ENCODE data around the gene ADAM20. TPM values are rescaled to one million over a fixed set of nuclear protein-coding genes. Genes with fewer than 3 reads are reported as not detected.

Gene ADAM20
- total RNA-seq, 1 donor from 2014 or later, result 1.4 TPM

Other genes starting within 250 kb of the ADAM20 start
- gene COX16, start 175.3 kb downstream of the ADAM20 start, total RNA-seq (ENCODE audit: insufficient read depth, low replicate concordance), result 27.0 TPM
- 34.4 TPM for gene SYNJ2BP, start 117.9 kb downstream of the ADAM20 start, total RNA-seq (ENCODE audit: insufficient read depth, low replicate concordance)
- gene ADAM21, start 82.8 kb downstream of the ADAM20 start, total RNA-seq (ENCODE audit: insufficient read depth, low replicate concordance), result 3.4 TPM
- 57.1 TPM for gene MED6, start 65.7 kb upstream of the ADAM20 start, total RNA-seq (ENCODE audit: insufficient read depth, low replicate concordance)
- 0.96 TPM for gene TTC9, start 106.9 kb upstream of the ADAM20 start, total RNA-seq (ENCODE audit: insufficient read depth, low replicate concordance)

All from umbilical cord (tissue), 1 donor.